ENCODE results near the gene OBP2B. TPM values are rescaled to one million over a fixed set of nuclear protein-coding genes. Genes with fewer than 3 reads are reported as not detected.

OBP2B gene
- polyA plus RNA-seq, 1 experiment = not detected

DNA sequence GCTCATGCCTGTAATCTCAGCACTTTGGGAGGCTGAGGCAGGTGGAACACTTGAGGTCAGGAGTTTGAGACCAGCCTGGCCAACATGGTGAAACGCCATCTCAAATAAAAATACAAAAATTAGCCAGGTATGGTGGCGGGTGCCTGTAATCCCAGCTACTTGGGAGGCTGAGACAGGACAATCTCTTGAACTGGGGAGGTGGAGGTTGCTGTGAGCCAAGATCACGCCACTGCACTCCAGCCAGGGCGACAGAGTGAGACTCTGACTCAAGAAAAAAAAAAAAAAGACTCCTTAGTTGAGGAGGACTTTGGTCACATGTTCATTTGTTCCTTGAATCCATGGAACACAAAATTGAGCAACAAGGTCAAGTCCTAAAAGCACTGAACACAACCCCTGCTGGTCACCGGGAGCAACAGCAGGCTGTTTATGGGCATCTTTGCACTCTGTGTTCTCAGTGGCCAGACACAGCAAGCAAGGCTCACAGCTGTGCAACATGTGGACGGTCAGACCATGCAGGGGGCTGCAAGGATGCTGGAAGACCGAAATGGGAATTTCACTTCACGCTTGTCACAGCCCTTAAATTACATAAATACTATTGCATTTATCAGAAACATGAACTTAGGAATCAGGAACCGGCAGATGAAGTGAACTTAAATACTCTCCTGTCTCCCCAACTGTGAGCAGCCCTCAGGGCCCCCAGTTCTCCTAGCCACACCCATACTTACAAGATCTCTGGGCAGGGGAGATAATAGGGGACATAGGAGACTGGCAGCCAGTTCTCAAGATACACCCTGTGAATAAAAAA is 48.1 kb downstream of the OBP2B start:
- H3K27ac ChIP-seq (ENCODE audit: low read depth, low read length) = no peak overlapping the region
- TF ChIP-seq, protein P1, sequence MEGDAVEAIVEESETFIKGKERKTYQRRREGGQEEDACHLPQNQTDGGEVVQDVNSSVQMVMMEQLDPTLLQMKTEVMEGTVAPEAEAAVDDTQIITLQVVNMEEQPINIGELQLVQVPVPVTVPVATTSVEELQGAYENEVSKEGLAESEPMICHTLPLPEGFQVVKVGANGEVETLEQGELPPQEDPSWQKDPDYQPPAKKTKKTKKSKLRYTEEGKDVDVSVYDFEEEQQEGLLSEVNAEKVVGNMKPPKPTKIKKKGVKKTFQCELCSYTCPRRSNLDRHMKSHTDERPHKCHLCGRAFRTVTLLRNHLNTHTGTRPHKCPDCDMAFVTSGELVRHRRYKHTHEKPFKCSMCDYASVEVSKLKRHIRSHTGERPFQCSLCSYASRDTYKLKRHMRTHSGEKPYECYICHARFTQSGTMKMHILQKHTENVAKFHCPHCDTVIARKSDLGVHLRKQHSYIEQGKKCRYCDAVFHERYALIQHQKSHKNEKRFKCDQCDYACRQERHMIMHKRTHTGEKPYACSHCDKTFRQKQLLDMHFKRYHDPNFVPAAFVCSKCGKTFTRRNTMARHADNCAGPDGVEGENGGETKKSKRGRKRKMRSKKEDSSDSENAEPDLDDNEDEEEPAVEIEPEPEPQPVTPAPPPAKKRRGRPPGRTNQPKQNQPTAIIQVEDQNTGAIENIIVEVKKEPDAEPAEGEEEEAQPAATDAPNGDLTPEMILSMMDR (IDR thresholded peaks at IDR 0.05; ENCODE audit: low read depth, low read length) = peak; percentile 77
- ChIA-PET POLR2A (interaction anchor here (0.8 kb wide), 1 partner anchor 17 kb away, joined by 5 read pairs; no protein-coding TSS in a partner anchor), CTCF (interaction anchor here (0.7 to 1.7 kb wide), 4 partner anchors 20 to 462 kb away, joined by 3 to 7 read pairs (median 4); partner anchors contain the start of gene GTF3C5)
- H3K4me3 ChIP-seq (ENCODE audit: low read depth, low read length) = no peak overlapping the region
- peaks cover 5% of the 10 kb centered on the region for H3K27me3 ChIP-seq (ENCODE audit: control insufficient read depth, insufficient read depth, low read length)
- H3K9me3 ChIP-seq (ENCODE audit: control insufficient read depth, insufficient read depth, low read length) = no peaks in the 10 kb centered on the region; the same call in 1 of the 2 replicates
- DNase-seq (ENCODE audit: low read depth, low spot score) = no peak

DNA sequence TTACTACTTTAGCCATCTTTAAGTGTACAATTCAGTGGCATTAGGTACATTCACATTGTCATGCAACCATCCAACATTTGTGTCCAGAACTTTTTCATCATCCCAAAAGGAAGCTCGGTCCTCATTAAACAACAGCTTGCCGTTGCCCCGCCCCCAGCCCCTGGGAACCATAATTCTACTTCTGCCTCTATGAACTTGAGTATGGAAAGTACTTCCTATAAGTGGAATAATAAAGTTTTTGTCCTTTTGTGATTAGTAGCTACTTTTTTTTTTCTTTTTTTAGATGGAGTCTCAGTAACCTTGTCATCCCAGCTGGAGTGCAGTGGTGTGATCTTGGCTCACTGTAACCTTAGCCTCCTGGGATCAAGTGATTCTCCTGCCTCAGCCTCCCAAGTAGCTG is 50.4 kb downstream of the OBP2B start:
- no peak for DNase-seq (ENCODE audit: low read depth, low spot score)
- Histone ChIP-seq H3K27me3 (ENCODE audit: control insufficient read depth, insufficient read depth, low read length) (peaks cover 5% of the 10 kb centered on the region), H3K4me3 (ENCODE audit: low read depth, low read length) (no peak overlapping the region), H3K27ac (ENCODE audit: low read depth, low read length) (no peak overlapping the region), H3K9me3 (ENCODE audit: control insufficient read depth, insufficient read depth, low read length) (no peaks in the 10 kb centered on the region; the same call in 1 of the 2 replicates)
- ChIA-PET POLR2A (no interaction called here), CTCF (interaction anchor here (1.0 to 2.4 kb wide), 5 partner anchors 11 to 137 kb away, joined by 3 to 22 read pairs (median 8); no protein-coding TSS in a partner anchor)
- TF ChIP-seq, protein P1 (IDR thresholded peaks at IDR 0.05; ENCODE audit: low read depth, low read length) = no peak

Other genes with a start within 250 kb of the OBP2B start
- 0.10 and 0.16 TPM in 2 replicates for gene GFI1B, start 230.6 kb downstream of the OBP2B start, polyA plus RNA-seq (2011; rRNA removed)
- gene GTF3C5, start 178.3 kb downstream of the OBP2B start, polyA plus RNA-seq (2011; rRNA removed) = 36.4 and 39.2 TPM in 2 replicates
- gene CEL, start 147.3 kb downstream of the OBP2B start, polyA plus RNA-seq (2011; rRNA removed) = 0.24 and 0.41 TPM in 2 replicates
- gene RALGDS, start 88.0 kb downstream of the OBP2B start, polyA plus RNA-seq (2011; rRNA removed) = 19.1 and 25.4 TPM in 2 replicates
- gene GBGT1, start 45.3 kb downstream of the OBP2B start, polyA plus RNA-seq (2011; rRNA removed) = 3.5 TPM in 2 replicates
- gene ABO, start 66.0 kb upstream of the OBP2B start, polyA plus RNA-seq (2011; rRNA removed) = not detected in 2 replicates
- gene SURF6, start 126.9 kb upstream of the OBP2B start, polyA plus RNA-seq (2011; rRNA removed) = 6.2 and 8.5 TPM in 2 replicates
- gene MED22, start 138.9 kb upstream of the OBP2B start, polyA plus RNA-seq (2011; rRNA removed) = 14.1 and 20.2 TPM in 2 replicates
- 2,708 and 3,305 TPM in 2 replicates for gene RPL7A, start 139.0 kb upstream of the OBP2B start, polyA plus RNA-seq (2011; rRNA removed)
- 28.2 and 29.9 TPM in 2 replicates for gene SURF1, start 147.2 kb upstream of the OBP2B start, polyA plus RNA-seq (2011; rRNA removed)
- 9.9 and 11.4 TPM in 2 replicates for gene SURF2, start 147.3 kb upstream of the OBP2B start, polyA plus RNA-seq (2011; rRNA removed)
- gene SURF4, start 166.8 kb upstream of the OBP2B start, polyA plus RNA-seq (2011; rRNA removed) = 293 and 296 TPM in 2 replicates
- 0.95 and 1.4 TPM in 2 replicates for gene STKLD1, start 167.1 kb upstream of the OBP2B start, polyA plus RNA-seq (2011; rRNA removed)
- gene REXO4, start 208.8 kb upstream of the OBP2B start, polyA plus RNA-seq (2011; rRNA removed) = 19.4 and 21.0 TPM in 2 replicates
- 0.86 and 0.94 TPM in 2 replicates for gene ADAMTS13, start 213.1 kb upstream of the OBP2B start, polyA plus RNA-seq (2011; rRNA removed)